WERI-Rb-1 (cell line): ENCODE data around the gene EMP3.
"Not testable (repeated sequence)": the region's sequence is repeated elsewhere in the genome, so short reads cannot be mapped to it uniquely, and the experiment has no call there.

Source experiments
- DNase-seq: peaks from one replicate; pipeline ENCODE4 v3.0.0-alpha.2; 2020
- H3K27ac ChIP-seq: fragments of 250-450 bp; sonication (Bioruptor Pico); 2 replicates; pipeline ENCODE4 v1.5.1; 2020; ENCODE audit warnings: mild to moderate bottlenecking, moderate library complexity
- H3K27me3 ChIP-seq: fragments of 250-450 bp; sonication (Bioruptor Pico); 2 replicates; pipeline ENCODE4 v1.5.1; 2021; ENCODE audit warnings: mild to moderate bottlenecking, low read depth, moderate library complexity; ENCODE audit not compliant: insufficient read depth, severe bottlenecking
- H3K36me3 ChIP-seq: fragments of 250-450 bp; sonication (Bioruptor Pico); 2 replicates; pipeline ENCODE4 v1.5.1; 2020; ENCODE audit warnings: mild to moderate bottlenecking, moderate library complexity
- H3K4me3 ChIP-seq: 2 replicates; pipeline ENCODE4 v1.5.1; 2011; ENCODE audit warnings: low read depth, mild to moderate bottlenecking, control low read depth, low read length
- H3K9me3 ChIP-seq: fragments of 250-450 bp; sonication (Bioruptor Pico); 2 replicates; pipeline ENCODE4 v1.5.1; 2021; ENCODE audit warnings: mild to moderate bottlenecking, moderate library complexity; ENCODE audit not compliant: severe bottlenecking
- TF ChIP-seq, protein P1 (sequence below): IDR thresholded peaks from 2 replicates; pipeline ENCODE4 v1.5.1; 2011; ENCODE audit warnings: low read depth, mild to moderate bottlenecking, control low read depth, inconsistent platforms, low read length

Gene EMP3

DNA sequence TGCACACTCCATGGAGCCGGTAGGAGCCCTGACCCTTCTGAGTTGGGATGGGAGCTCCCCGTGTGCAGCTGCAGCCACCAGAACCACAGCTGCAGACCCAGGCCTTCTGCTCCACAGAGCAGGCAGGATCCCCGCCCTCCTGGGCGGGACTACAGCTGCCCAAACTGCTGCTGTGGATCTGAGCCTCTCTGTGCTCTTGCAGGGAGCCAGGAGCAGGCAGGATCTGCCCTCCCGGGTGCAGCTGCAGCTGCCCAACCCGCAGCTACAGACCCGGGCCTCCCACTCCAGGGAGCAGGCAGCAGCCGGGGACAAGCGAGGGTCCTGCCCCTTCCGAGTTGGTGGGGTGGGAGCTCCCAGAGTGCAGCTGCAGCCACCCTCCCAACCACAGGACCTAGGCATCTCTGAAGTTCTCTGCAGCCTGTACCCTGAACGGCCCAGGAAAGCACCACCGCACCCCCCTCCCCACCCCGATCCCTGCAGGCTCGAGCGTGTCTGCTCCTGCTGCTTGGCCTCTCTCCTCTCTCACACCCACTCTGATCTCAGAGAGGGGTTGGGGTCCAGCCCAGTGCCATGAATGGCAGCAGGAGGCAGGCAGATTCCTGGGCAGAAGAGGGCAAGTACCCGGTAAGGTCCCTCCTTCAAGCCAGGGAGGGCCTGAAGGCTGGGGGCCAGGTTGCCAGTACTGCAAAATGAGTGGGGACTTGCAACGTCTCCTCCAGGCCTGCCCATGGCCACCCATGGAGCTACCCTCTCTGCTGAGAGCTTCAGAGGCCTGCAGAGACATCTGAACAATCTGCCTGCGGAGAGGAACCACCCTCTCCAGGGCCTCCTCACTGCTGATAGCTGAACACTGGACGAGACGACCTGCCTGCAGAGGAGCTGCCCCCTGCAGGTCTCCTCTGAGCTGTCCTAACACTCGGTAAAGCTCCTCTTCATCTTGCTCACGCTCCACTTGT is 16.4 kb upstream of the EMP3 start:
- TF ChIP-seq, protein P1, sequence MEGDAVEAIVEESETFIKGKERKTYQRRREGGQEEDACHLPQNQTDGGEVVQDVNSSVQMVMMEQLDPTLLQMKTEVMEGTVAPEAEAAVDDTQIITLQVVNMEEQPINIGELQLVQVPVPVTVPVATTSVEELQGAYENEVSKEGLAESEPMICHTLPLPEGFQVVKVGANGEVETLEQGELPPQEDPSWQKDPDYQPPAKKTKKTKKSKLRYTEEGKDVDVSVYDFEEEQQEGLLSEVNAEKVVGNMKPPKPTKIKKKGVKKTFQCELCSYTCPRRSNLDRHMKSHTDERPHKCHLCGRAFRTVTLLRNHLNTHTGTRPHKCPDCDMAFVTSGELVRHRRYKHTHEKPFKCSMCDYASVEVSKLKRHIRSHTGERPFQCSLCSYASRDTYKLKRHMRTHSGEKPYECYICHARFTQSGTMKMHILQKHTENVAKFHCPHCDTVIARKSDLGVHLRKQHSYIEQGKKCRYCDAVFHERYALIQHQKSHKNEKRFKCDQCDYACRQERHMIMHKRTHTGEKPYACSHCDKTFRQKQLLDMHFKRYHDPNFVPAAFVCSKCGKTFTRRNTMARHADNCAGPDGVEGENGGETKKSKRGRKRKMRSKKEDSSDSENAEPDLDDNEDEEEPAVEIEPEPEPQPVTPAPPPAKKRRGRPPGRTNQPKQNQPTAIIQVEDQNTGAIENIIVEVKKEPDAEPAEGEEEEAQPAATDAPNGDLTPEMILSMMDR = peak; percentile 70
- Histone ChIP-seq H3K36me3 (no peaks in the 10 kb centered on the region), H3K9me3 (no peaks in the 10 kb centered on the region), H3K27ac (no peak overlapping the region), H3K4me3 (no peak overlapping the region), H3K27me3 (no peaks in the 10 kb centered on the region)
- peak; percentile 66 for DNase-seq

DNA sequence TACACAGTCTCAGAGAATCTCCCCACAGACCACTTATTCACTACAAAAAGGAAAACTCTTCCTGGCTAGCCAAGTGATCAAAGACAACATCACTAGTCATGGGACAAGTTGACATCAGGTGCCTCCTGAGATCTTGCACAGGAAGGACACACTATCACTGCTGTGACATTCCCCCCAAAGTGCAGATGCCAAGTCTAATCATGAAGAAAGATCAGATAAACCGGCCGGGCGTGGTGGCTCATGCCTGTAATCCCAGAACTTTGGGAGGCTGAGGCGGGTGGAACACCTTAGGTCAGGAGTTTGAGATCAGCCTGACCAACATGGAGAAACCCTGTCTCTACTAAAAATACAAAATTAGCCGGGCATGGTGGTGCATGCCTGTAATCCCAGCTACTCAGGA is 15.6 kb upstream of the EMP3 start:
- not testable (repeated sequence) for H3K4me3 ChIP-seq, DNase-seq, H3K36me3 ChIP-seq, H3K27me3 ChIP-seq, H3K9me3 ChIP-seq, H3K27ac ChIP-seq

DNA sequence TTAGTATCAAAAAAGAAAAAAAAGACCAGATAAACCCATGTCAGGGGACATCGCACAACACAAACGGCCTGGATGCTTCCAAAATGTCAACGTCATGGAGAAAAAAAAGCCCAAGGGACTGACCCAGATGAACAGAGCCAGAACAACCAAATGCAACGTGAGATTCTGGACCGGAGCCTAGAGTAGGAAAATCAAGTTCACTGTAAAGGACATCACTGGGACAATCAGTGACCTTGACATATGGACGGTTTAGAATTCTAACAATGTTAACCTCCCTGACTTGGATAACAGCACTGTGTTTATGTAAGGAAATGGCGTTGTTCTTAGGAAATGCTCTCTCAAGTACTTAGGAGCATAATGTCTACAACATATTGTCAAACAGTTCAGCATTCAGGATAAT is 15.1 kb upstream of the EMP3 start:
- Histone ChIP-seq H3K27ac (no peak overlapping the region), H3K9me3 (no peaks in the 10 kb centered on the region), H3K4me3 (no peak overlapping the region), H3K36me3 (no peaks in the 10 kb centered on the region), H3K27me3 (no peaks in the 10 kb centered on the region)
- TF ChIP-seq, protein P1 = no peak
- no peak for DNase-seq

DNA sequence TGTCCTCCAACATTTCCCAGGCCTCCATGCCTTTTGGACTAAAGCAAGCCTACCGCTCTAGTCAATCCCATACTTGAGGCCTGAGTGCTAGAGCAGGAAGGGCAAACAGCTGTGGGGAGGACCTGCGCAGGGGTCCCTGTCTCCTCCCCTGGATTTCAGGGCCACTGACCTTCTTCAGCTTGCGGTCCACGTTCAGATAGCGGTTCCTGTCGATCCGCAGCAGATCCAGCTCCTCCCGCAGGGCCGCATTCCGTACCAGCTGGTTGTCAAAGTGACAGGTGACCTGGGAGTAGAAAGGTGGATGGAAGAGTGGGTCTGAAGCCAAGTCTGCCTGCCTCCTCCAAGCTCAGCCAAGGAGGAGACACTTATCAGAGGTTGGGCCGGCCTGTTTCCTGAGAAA is 14.0 kb upstream of the EMP3 start:
- no peak for DNase-seq
- Histone ChIP-seq H3K36me3 (no peaks in the 10 kb centered on the region), H3K27me3 (no peaks in the 10 kb centered on the region), H3K4me3 (no peak overlapping the region), H3K27ac (no peak overlapping the region), H3K9me3 (no peaks in the 10 kb centered on the region)
- TF ChIP-seq, protein P1 = no peak

DNA sequence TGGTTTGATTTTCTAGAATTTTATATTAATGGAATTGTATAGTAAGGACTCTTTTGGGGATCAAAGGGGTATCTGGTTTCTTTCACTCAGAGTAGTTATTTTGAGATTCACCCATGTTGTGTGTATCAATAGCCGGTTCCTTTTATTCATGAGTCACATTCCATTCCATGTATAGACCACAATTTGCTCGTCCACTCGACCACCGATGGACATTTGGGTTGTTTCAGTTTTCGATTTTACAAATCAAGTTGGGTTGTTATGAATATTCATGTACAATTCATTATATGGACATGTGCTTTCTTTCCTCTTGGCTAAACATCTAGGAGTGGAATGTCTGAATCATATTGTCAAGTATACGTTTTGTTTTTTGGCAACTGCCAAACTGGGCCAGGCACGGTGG is 9.6 kb upstream of the EMP3 start:
- Histone ChIP-seq H3K27me3 (no peaks in the 10 kb centered on the region), H3K9me3 (no peaks in the 10 kb centered on the region), H3K4me3 (no peak overlapping the region), H3K36me3 (no peaks in the 10 kb centered on the region), H3K27ac (no peak overlapping the region)
- DNase-seq = no peak
- TF ChIP-seq, protein P1 = no peak

DNA sequence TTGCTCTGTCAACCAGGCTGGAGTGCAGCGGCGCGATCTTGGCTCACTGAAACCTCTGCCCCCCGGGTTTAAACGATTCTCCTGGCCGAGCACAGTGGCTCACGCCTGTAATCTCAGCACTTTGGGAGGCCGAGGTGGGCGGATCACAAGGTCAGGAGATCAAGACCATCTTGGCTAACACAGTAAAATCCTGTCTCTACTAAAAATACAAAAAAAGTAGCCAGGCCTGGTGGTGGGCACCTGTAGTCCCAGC is 7.7 kb upstream of the EMP3 start:
- H3K9me3 ChIP-seq, DNase-seq, H3K4me3 ChIP-seq, H3K36me3 ChIP-seq, H3K27ac ChIP-seq, H3K27me3 ChIP-seq: not testable (repeated sequence)

DNA sequence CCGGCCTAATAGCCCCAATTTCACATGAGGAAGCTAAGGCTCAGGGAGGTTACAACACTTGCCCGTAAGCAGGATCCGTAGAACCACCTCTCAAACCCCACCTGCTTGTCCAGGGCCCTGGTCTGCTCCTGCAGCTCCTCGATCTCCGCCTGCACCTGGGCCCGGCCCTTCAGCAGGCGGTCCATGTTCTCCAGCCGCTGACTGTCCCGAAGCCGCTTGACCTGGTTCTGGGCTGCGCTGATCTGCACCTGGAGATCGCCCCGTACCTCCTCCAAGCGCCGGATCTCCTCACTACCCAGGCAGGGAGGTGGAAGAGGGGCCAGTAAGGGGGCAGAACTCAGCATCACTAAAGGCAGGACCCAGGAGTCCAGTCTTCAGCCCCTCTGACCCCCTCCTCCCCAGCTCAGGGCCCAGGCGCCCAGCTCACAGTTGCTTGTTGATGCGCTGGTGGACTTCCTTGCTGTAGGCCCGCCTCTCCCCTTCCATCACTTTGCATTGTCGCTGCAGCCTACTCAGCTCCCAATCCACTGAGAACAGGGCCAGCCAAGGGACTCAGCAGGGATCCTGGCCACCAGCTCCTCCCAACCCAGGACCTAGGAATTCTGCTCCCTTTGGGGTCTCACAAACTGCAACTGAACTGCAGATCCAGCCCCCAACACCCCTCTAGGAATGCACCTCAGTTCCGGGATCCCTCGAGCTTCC is 6.9 kb upstream of the EMP3 start:
- no peak overlapping the region for H3K27ac ChIP-seq
- no peaks in the 10 kb centered on the region for H3K9me3 ChIP-seq
- TF ChIP-seq, protein P1 = no peak
- H3K36me3 ChIP-seq = no peaks in the 10 kb centered on the region
- H3K27me3 ChIP-seq = no peaks in the 10 kb centered on the region
- no peak for DNase-seq
- no peak overlapping the region for H3K4me3 ChIP-seq
